GM21529 (cell line): ENCODE results near the gene LRRC49.
"Not testable (repeated sequence)": the region's sequence is repeated elsewhere in the genome, so short reads cannot be mapped to it uniquely, and the experiment has no call there.

Source experiments
- ATAC-seq: cut with Tn5 transposase; IDR thresholded peaks from one replicate; pipeline ENCODE4 v1.9.1; 2021; ENCODE audit not compliant: unreplicated experiment

LRRC49 gene

DNA sequence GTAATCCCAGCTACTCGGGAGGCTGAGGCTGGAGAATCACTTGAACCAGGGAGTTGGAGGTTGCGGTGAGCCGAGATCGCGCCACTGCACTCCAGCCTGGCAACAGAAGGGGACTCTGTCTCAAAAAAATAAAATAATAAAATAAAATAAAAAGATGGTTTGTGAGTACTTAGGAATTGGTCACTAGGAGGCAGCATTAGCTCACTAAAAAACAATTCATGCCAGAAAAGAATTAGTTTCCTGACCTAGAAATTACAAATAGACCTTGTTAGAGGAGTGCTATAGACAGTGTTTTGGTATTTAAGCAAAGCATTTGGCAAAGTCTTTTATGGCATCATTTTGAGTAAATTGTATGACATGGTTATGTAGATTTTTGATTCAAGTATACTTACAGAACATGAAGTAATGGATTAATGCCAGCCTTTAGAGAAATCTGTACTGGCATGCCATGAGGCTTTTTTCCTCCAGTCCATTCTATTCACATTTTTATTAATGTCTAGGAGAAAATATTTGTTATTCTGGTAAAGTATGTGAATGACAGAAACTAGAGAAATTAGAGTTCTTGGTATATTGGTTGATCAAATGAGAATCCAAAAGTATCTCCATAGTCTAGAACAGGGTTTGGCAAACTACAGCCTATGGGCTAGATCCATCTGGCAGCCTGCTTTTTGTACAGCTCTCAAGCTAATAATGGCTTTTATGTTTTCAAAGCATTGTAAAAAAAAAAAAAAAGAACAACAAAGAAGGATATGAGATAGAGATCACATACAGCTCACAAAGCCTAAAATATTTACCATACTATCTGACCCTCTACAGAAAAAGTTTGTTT is 81.6 kb downstream of the LRRC49 start:
- ATAC-seq, result no peak

DNA sequence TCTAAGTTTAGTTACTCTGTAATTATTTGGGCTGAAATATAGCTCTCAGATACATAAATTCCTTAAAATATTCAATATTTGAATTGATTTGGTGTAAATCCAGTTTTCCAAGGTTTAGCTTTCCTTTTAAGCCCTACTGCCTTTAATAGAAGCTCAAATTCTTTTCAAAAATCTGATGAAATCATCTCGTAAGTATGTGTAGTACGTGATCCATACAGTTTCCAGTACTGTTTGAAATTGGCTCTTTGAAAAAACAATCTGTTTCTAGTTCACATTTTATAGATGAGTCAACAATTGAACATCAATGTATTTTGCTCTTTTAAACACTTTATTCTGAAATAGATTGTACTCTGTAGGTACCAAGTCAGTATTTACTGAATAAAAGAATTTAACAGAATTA is 84.2 kb downstream of the LRRC49 start:
- no peak for ATAC-seq

DNA sequence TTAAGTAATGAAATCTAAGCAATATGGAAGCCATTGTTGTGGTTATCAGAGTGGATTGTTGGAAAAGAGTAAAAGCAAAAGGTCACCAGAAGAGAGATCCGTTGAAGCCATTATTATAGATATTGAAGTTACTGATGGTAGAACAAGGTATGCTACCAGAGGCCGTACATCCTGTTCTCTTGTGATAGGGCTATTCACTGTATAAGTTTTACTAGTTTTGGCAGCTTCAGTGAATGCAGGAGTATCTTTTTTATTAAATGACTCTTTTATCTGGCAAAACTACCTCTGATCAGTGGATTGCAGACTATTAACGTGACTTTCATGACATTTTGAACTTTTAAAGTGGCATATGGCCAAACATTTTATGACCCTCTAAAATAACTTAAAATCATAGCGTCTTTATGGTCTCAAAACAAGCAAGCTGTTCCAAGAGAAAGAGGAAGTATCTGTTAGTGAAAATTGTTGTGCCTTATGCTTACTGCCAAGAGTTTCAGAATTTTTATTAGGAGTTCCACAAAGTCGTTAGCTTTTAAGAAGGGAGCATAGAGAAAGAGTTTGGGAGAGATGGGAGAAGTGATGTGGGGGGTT is 102.9 kb downstream of the LRRC49 start:
- no peak for ATAC-seq

DNA sequence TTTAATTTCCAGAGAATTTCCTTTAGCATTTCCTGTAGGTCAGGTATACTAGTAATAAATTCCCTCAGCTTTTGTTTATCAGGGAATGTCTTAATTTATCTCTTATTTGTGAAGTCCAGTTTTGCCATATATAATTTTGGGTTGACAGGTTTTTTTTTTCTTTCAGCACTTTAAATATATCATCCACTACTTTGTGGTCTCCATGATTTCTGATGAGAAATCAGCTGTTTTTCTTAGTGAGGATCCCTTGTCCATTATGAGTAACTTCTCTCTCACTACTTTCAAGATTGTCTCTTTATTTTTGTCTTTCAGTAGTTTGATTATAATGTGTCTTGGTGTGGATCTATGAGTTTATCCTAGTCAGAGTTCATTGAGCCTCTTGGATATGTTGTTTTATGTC is 105.7 kb downstream of the LRRC49 start:
- ATAC-seq, result no peak

DNA sequence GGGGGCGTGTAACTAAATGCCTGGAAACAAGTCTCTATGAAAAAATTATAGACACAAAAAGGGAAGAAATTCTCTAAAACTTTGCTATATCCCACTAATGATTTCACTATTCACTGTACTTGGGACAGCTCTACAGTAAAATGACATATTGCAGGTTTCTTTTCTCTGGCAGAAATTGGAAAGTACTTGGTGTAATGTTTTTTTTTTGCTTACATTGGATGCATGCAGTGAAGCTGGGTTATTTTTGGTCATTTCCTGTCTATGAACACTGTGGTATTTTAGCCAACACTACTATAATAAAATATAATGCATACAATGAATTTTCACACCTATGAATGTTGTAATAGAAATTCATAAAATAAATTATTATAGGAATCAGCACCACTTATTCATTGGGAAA is 109.7 kb downstream of the LRRC49 start:
- ATAC-seq, result no peak

DNA sequence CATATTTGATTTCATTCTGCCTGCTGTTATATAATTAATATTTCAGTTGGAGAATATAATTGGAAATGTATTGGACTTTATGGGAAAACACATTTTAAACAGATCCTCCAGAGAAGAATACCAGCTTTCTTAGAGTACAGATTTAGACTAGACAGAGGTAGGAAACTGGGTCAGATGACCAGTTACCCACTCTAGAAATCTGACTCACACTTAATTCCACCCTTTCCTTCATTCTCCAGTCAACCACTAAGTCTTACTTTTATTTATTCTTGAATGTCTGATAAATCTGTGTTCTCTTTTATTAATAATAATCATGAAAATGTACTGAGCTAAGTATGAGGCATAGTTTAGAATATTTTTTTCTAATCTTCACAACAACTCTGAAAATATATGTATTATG is 110.7 kb downstream of the LRRC49 start:
- no peak for ATAC-seq

DNA sequence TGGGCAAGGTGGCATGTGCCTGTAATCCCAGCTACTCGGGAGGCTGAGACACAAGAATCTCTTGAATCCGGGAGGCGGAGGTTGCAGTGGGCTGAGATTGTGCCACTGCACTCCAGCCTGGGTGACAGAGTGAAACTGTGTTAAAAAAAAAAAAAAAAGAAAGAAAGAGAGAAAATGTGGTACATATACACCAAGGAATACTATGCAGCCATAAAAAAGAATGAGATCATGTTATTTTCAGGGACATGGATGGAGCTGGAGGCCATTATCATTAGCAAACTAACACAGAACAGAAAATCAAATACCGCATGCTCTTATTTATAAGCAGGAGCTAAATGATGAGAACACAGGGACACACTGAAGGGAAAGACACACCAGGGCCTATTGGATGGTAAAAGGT is 111.9 kb downstream of the LRRC49 start:
- not testable (repeated sequence) for ATAC-seq

DNA sequence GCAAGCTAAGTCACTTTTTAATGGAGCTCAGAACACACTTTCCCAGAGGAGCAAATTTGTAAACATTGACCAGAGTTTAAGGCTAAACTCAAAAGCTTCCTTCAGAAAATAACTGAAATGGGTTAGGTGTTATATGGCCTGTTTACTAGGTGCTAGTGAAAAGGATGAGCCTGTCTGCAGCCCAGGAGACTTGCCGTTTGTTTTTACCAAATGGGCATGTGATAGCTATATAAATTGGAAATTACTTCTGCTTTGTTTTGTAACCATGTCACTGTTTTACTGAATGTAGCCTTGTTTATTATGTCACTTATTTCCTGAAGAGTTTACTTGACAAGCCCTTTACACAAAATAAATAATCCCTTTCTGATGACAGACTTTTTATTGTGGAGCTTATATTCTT is 113.3 kb downstream of the LRRC49 start:
- ATAC-seq, result no peak

DNA sequence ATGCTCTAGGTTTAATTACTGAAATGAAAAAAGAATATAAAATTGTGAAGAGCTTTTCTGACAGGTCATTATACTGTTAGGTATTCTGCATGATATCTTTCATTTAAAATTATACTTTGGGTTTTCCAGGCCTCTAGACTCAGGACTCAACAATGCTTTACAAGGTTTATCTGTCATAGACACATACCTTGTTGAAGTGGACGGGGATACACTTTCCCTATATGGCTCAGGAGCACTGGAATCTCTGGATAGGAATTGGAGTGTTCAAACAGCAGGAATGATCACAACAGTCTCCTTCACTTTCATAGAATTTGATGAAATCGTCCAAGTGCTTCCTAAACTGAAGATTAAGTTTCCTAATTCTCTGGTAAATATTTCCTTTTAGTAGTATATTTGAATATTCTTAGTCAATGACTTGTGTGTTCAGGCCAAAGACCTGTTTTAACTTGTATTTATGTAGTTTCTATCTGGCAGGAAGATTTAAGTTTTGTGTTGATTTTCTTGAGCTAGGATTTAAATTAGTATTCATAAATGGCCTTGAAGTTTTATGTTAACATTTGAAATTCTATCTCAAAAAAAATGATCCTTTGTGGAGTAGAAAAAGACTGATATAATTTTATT is 115.7 kb downstream of the LRRC49 start:
- ATAC-seq, result no peak

DNA sequence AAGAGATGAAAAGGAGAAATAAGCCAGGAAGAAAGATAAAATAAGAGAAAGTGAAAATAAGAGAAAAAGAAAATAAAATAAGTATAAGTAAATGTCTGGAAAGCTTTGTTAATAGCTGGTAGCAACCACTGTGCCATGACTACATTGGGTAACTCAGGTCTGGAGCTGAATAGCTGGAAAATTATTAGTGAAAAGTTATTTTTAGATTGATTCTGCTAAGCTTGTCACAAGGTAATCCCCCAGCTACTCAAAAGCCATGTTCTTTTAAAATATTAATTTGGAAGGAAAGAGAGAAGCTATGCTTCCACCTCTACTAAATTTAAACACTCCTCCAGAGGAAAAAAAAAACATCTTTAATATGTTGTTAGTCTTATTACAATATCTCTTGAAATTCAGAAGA is 117.8 kb downstream of the LRRC49 start:
- ATAC-seq, result no peak

DNA sequence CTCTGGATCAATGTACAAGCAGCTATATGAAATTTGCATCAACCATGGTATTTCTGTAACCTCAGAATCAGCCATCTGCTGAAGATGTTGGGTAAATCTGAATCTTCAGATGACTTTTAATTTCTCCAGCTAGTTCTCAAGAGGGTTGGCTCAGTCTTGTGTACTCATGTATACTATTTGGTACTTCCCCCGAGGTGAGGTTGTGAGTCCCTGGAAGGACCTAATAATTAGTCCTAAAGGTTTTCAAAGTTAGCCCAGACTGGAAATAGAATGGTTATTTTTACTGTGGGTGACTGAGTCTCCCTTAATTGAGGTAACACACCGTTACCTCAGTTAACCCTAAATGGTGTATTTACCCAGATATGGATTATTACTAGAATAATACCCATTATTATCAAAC is 118.4 kb downstream of the LRRC49 start:
- no peak for ATAC-seq

DNA sequence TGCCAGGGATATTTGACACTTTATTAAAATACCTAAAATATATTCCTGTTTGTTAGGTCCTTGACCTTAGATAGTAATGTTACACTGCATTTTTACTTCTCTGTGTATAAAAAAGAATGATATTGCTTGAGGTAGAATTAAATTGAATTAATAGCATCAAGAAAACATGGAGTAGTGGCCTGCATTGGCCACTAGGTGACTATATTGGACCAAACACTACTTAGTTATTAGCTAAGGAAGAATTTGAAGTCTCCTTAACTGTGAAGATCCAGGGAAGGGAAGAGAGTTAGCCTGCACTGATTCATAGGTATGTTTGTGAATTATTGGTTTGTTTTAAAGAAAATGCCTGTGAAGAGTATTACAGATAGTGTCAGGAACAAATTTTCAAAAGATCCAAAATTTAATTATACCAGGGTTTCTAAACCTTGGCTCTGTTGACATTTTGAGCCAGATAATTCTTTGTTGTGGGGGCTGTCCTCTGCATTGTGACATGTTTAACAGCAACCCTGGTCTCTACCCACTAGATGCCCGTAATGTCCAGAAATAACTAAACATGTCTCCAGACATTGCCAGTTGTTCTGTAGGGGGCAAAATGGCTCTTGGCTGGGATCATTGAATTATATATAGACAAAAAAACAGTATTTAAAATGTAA is 119.0 kb downstream of the LRRC49 start:
- ATAC-seq, result no peak

DNA sequence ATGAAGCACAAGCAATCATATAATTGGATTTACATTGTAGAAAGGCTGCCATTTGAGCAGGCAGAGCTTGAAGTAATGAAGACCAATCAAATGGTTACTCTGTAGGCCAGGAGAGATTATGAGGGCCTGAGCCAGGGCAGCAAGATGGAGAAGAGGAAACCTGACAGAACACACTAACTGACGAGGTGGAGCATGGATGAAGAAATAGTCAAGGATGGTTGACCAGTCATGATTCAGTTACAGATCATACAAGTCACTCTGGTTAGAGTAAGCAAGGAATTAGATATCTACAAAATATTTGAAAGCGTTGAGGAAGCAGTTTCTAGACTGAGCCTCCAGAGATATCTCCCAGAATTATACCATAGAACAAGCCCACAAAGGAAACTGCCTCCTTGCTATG is 120.8 kb downstream of the LRRC49 start:
- no peak for ATAC-seq

DNA sequence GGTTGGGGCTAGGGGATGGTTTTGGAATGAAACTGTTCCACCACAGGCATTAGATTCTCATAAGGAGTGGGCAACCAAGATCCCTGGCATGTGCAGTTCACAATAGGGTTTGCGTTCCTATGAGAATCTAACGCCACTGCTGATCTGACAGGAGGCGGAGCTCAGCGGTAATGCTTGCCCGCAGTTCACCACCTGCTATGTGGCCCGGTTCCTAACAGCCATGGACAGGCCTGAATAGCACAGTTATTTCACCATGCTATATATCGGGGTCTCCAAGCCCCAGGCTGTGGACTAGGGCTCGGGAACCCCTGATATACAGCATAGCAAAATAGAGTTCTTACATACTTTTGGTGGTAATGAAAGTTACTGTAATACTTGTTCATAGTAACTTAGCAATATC is 122.7 kb downstream of the LRRC49 start:
- no peak for ATAC-seq

DNA sequence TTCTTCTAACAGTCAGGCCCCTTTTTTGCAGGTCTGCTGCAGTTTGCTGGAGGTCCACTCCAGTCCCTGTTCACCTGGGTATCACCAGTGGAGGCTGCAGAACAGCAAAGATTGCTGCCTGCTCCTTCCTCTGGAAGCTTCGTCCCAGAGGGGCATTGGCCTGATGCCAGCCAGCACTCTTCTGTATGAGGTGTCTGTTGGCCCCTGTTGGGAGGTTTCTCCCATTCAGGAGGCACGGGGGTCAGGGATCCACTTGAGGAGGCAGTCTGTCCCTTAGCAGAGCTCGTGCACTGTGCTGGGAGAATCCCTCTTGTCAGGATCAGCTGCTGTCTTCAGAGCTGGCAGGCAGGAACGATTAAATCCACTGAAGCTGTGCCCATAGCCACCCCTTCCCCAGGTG is 138.6 kb downstream of the LRRC49 start:
- not testable (repeated sequence) for ATAC-seq

DNA sequence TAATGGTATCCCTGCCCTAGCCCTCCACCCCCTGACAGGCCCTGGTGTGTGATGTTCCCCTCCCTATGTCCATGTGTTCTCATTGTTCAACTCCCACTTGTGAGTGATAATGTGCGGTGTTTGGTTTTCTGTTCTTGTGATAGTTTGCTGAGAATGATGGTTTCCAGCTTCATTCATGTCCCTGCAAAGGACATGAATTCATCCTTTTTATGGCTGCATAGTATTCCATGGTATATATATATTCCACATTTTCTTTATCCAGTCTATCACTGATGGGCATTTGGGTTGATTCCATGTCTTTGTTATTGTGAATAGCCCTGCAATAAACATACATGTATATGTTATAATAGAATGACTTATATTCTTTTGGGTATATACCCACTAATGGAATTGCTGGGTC is 142.9 kb downstream of the LRRC49 start:
- ATAC-seq, result not testable (repeated sequence)

DNA sequence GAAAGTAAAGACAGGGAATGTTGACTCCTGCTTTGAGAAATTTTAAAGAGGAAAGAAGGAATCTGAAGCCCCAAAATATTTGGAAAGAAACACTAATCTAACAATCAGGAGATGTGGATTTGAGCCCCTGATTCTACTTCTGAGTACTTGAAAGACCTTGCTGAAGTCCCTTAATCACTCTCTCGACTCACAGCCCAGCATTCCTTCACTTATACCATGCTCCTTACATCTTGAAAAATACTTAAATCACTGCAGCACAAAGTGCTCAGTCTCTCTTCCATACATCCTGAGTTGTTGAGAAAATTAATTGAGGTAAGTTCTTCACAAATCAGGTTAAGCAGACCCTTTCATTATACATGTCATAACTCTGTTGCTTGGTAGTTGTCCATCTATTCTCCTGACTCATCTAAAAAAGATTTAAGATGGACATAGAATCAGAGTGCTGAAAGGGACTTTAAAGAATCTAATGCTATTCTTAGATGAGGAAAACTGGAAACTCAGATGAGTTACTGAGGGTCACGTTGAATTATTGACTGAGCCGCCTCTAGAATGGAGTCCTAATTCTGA is 149.8 kb downstream of the LRRC49 start:
- ATAC-seq, result no peak

DNA sequence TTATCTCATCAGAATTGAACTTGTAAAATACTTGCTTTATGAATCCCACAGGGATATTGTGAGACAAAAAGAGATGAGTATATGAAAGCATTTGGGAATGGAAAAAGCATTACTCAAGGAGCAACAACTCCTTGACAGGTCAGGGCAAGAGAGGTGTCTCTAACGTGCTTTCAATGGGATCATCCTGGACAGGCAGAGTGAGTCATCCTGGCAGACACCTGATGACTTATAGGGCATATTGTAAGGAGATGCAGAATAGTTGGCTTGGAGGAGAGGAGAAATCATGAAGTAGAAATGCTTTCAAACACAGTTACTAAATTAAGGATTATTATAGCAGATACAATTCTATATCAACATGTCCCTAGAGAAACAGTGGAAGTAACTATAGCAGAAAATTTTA is 150.7 kb downstream of the LRRC49 start:
- no peak for ATAC-seq

DNA sequence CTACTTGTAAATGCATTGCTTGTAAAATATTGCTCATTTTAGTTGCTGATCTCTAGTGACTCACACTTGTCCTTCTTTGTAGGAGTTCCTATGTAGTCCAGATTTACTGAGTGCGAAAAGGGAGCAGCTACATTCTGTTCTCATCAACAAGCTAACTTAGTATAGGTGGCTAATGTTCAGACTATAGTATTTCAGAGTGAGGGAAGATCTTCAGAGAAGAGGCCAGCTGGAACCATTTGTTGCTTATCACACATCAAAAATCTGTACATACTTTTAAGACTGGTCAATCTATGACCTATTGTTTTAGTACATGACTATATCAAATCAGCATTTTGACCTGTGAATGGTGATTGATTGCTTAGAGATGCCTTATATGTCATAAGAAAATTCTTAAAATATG is 151.4 kb downstream of the LRRC49 start:
- ATAC-seq, result no peak

DNA sequence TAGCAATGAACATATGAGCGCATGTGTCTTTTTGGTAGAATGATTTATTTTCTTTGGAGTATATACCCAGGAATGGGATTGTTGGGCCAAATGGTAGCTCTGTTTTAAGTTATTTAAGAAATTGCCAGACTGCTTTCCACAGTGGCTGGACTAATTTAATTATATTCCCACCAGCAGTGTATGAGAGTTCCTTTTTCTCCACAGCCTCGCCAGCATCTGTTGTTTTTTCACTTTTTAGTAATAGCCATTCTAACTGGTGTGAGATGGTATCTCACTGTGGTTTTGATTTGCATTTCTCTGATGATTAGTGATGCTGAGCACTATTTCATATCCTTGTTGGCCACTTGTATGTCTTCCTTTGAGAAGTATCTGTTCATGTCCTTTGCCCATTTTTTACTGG is 153.5 kb downstream of the LRRC49 start:
- ATAC-seq, result not testable (repeated sequence)

DNA sequence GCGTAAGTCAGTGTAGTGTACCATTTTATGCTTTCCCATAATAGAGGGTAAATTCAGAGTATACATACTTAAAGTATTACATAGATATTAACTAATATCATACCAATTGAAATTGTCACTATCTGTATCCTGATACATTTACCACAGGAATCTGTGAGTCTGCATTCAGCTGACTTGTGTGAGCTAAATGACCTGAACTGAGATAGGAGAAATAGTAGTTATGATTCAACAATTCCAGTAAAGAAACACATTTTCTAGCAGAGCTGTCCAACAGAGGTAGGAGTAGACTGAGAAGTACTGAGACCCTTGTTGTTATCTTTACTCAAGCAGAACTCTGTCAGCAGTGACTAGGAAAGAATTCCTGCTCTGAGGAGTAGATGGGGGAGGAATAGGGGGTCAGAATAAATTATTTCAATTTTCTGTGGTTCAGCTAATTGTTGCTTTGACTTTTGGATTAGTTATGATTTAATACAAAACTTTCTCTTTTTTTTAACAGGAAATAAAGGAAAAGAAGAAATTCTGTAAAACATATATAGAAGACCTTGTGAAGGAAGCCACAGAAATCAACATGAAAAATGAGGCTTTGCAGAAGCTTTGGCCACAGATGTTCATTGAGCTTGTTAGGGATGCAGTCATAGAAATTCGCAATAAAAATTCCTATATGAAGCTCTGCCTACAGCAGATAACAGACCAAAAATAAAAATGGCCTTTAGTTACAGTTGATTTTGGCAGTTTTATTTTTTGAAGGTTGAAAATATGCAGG is 156.5 kb downstream of the LRRC49 start:
- no peak for ATAC-seq
